ENCODE data around the gene MPI. TPM values are rescaled to one million over a fixed set of nuclear protein-coding genes. Genes with fewer than 3 reads are reported as not detected.

The MPI gene
- polyA plus RNA-seq, 1 of the 3 experiments (the other 2 are of a cell fraction), result 58.2 TPM

DNA sequence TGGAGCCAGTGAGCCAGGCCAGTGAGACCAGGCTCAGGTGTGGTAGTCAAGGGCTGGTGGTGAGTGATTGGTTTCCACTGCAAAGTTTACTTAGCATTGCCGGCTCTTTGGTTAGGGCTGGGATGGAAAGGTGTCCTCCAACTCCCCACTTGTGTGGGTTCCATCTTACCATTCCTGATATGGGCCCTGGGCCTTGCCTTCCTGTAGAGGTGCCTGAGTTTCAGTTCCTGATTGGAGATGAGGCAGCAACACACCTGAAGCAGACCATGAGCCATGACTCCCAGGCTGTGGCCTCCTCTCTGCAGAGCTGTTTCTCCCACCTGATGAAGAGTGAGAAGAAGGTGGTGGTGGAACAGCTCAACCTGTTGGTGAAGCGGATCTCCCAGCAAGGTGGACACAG is 3.1 kb downstream of the MPI start:
- Histone ChIP-seq H3K4me3 (ENCODE audit: low read depth in 2 of 2, low read length in 1 of 2) (no peak overlapping the region), H3F3A (replicated peaks; ENCODE audit: insufficient read depth) (no peaks in the 10 kb centered on the region), H3K9ac (no peak overlapping the region), H3K79me2 (ENCODE audit: insufficient read depth) (peaks cover 4% of the 10 kb centered on the region; the same call in 1 of the 2 replicates), H3K36me3 (replicated peaks in 1 of 2; ENCODE audit: control insufficient read depth in 1 of 2, insufficient read depth in 2 of 2, low read length in 1 of 2) (peaks cover 12 to 24% of the 10 kb centered on the region in 2 experiments), H3K27ac (ENCODE audit: low read depth in 2 of 2, low read length in 1 of 2) (no peak overlapping the region), H2AFZ (ENCODE audit: low read depth) (no peak overlapping the region), H3K27me3 (ENCODE audit: insufficient read depth) (no peaks in the 10 kb centered on the region), H4K20me1 (ENCODE audit: insufficient read depth) (no peaks in the 10 kb centered on the region), H3K4me1 (ENCODE audit: control insufficient read depth in 1 of 2, insufficient read depth in 2 of 2, low read depth in 1 of 2, low read length in 1 of 2) (peaks cover 0 to 16% of the 10 kb centered on the region in 2 experiments; a peak in 1 of 4 replicates), H3K4me2 (no peak overlapping the region), H3K9me3 (no peaks in the 10 kb centered on the region), H3K9me2 (no peaks in the 10 kb centered on the region)
- CTCF ChIA-PET, result interaction anchor here (0.6 to 2.4 kb wide), 2 partner anchors 9 to 101 kb away, joined by 3 to 20 read pairs; no protein-coding TSS in a partner anchor
- POLR2A ChIA-PET, result interaction anchor here (1.0 to 1.2 kb wide), 2 partner anchors 13 to 45 kb away, joined by 3 to 4 read pairs; partner anchors contain the start of genes COX5A and FAM219B
- TF ChIP-seq GABPA (IDR thresholded peaks at IDR 0.05; ENCODE audit: low read depth) (no peak), EP300 (IDR thresholded peaks at IDR 0.05; ENCODE audit: borderline replicate concordance in 1 of 2, low read depth in 1 of 2, low read length in 1 of 2) (no peak), RXRA (IDR thresholded peaks at IDR 0.05; ENCODE audit: borderline replicate concordance, low read depth) (no peak), ELF1 (IDR thresholded peaks at IDR 0.05) (no peak), JUND (IDR thresholded peaks at IDR 0.05) (no peak), EZH2phosphoT487 (IDR thresholded peaks at IDR 0.05; ENCODE audit: borderline replicate concordance, low read depth) (no peak), FOXJ3 (CRISPR knock-in tag; IDR thresholded peaks at IDR 0.05) (no peak)
- TF ChIP-seq, protein P1, sequence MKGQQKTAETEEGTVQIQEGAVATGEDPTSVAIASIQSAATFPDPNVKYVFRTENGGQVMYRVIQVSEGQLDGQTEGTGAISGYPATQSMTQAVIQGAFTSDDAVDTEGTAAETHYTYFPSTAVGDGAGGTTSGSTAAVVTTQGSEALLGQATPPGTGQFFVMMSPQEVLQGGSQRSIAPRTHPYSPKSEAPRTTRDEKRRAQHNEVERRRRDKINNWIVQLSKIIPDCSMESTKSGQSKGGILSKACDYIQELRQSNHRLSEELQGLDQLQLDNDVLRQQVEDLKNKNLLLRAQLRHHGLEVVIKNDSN (IDR thresholded peaks at IDR 0.05; ENCODE audit: borderline replicate concordance, low read depth), result no peak
- no peak for DNase-seq
- WGBS (ENCODE audit: low lambda C conversion rate), result no CpG with 5 or more reads among the region's 2 CpGs

DNA sequence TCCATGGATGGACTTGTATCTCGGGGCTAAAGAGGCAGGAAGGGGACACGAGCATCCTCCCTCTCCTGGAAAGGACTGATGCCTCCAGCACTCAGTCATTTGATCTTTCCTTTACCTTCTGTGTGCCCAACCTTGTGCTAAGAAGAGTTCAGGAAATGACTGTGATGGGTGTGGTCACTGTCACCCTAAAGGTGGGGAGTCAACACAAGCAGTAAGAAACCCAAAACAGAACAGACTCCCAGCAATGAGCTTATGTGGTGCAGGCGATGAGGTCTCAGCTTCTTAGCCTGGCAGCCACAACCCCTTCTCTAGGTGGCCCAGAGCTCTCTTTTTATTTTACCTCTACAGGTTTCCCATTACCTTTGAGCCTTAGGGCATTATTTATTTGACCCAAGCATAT is 3.8 kb downstream of the MPI start:
- H3K36me3 ChIP-seq (replicated peaks in 1 of 2; ENCODE audit: control insufficient read depth in 1 of 2, insufficient read depth in 2 of 2, low read length in 1 of 2), result peaks cover 12 to 24% of the 10 kb centered on the region in 2 experiments
- H4K20me1 ChIP-seq (ENCODE audit: insufficient read depth), result no peaks in the 10 kb centered on the region
- H3K4me2 ChIP-seq, result no peak overlapping the region
- POLR2A ChIA-PET, result interaction anchor here (1.0 to 1.2 kb wide), 3 partner anchors 13 to 44 kb away, joined by 3 to 6 read pairs (median 4); partner anchors contain the start of genes COX5A and FAM219B
- no peak overlapping the region for H3K27ac ChIP-seq (ENCODE audit: low read depth in 2 of 2, low read length in 1 of 2)
- peaks cover 4% of the 10 kb centered on the region; the same call in 1 of the 2 replicates for H3K79me2 ChIP-seq (ENCODE audit: insufficient read depth)
- H3K9me3 ChIP-seq, result no peaks in the 10 kb centered on the region
- H2AFZ ChIP-seq (ENCODE audit: low read depth), result no peak overlapping the region
- no peak overlapping the region for H3K4me3 ChIP-seq (ENCODE audit: low read depth in 2 of 2, low read length in 1 of 2)
- no peak for DNase-seq
- peaks cover 0 to 16% of the 10 kb centered on the region in 2 experiments; a peak in 1 of 4 replicates for H3K4me1 ChIP-seq (ENCODE audit: control insufficient read depth in 1 of 2, insufficient read depth in 2 of 2, low read depth in 1 of 2, low read length in 1 of 2)
- 79% methylated on average over 2 of the region's 3 CpGs for WGBS (ENCODE audit: low lambda C conversion rate)
- CTCF ChIA-PET, result interaction anchor here (0.6 to 2.4 kb wide), 2 partner anchors 8 to 102 kb away, joined by 3 to 20 read pairs; no protein-coding TSS in a partner anchor
- H3K9me2 ChIP-seq, result no peaks in the 10 kb centered on the region
- no peaks in the 10 kb centered on the region for H3K27me3 ChIP-seq (ENCODE audit: insufficient read depth)
- no peaks in the 10 kb centered on the region for H3F3A ChIP-seq (replicated peaks; ENCODE audit: insufficient read depth)
- H3K9ac ChIP-seq, result no peak overlapping the region
- TF ChIP-seq MEF2A (IDR thresholded peaks at IDR 0.05; ENCODE audit: borderline replicate concordance, low read depth) (no peak), CHD2 (IDR thresholded peaks at IDR 0.05; ENCODE audit: low read length, partially characterized antibody) (no peak), MXI1 (IDR thresholded peaks at IDR 0.05; ENCODE audit: low read depth, low read length) (no peak), EZH2phosphoT487 (IDR thresholded peaks at IDR 0.05; ENCODE audit: borderline replicate concordance, low read depth) (no peak), FOXM1 (IDR thresholded peaks at IDR 0.05; ENCODE audit: low read depth) (no peak), RFX5 (IDR thresholded peaks at IDR 0.05; ENCODE audit: low read length) (no peak), YY1 (IDR thresholded peaks at IDR 0.05; ENCODE audit: low read depth) (no peak), EP300 (IDR thresholded peaks at IDR 0.05; ENCODE audit: borderline replicate concordance in 1 of 2, low read depth in 1 of 2, low read length in 1 of 2) (no peak), ZBTB33 (IDR thresholded peaks at IDR 0.05; ENCODE audit: borderline replicate concordance, low read depth) (no peak)
- TF ChIP-seq, protein P2, sequence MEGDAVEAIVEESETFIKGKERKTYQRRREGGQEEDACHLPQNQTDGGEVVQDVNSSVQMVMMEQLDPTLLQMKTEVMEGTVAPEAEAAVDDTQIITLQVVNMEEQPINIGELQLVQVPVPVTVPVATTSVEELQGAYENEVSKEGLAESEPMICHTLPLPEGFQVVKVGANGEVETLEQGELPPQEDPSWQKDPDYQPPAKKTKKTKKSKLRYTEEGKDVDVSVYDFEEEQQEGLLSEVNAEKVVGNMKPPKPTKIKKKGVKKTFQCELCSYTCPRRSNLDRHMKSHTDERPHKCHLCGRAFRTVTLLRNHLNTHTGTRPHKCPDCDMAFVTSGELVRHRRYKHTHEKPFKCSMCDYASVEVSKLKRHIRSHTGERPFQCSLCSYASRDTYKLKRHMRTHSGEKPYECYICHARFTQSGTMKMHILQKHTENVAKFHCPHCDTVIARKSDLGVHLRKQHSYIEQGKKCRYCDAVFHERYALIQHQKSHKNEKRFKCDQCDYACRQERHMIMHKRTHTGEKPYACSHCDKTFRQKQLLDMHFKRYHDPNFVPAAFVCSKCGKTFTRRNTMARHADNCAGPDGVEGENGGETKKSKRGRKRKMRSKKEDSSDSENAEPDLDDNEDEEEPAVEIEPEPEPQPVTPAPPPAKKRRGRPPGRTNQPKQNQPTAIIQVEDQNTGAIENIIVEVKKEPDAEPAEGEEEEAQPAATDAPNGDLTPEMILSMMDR (IDR thresholded peaks at IDR 0.05), result no peak
- TF ChIP-seq, protein P3, sequence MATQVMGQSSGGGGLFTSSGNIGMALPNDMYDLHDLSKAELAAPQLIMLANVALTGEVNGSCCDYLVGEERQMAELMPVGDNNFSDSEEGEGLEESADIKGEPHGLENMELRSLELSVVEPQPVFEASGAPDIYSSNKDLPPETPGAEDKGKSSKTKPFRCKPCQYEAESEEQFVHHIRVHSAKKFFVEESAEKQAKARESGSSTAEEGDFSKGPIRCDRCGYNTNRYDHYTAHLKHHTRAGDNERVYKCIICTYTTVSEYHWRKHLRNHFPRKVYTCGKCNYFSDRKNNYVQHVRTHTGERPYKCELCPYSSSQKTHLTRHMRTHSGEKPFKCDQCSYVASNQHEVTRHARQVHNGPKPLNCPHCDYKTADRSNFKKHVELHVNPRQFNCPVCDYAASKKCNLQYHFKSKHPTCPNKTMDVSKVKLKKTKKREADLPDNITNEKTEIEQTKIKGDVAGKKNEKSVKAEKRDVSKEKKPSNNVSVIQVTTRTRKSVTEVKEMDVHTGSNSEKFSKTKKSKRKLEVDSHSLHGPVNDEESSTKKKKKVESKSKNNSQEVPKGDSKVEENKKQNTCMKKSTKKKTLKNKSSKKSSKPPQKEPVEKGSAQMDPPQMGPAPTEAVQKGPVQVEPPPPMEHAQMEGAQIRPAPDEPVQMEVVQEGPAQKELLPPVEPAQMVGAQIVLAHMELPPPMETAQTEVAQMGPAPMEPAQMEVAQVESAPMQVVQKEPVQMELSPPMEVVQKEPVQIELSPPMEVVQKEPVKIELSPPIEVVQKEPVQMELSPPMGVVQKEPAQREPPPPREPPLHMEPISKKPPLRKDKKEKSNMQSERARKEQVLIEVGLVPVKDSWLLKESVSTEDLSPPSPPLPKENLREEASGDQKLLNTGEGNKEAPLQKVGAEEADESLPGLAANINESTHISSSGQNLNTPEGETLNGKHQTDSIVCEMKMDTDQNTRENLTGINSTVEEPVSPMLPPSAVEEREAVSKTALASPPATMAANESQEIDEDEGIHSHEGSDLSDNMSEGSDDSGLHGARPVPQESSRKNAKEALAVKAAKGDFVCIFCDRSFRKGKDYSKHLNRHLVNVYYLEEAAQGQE (IDR thresholded peaks at IDR 0.05; ENCODE audit: low read depth, low read length), result no peak
- TF ChIP-seq, protein P4, sequence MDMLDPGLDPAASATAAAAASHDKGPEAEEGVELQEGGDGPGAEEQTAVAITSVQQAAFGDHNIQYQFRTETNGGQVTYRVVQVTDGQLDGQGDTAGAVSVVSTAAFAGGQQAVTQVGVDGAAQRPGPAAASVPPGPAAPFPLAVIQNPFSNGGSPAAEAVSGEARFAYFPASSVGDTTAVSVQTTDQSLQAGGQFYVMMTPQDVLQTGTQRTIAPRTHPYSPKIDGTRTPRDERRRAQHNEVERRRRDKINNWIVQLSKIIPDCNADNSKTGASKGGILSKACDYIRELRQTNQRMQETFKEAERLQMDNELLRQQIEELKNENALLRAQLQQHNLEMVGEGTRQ (IDR thresholded peaks at IDR 0.05; ENCODE audit: borderline replicate concordance, low read depth, low read length), result no peak

Data from SK-N-SH (cell line).